Kidney capillary endothelial cell (primary cell): ENCODE data around the gene TNIK.

Source experiments
- DNase-seq: peaks from one replicate; pipeline ENCODE4 v3.0.0-alpha.2; 2018; ENCODE audit warnings: low spot score

TNIK gene

DNA sequence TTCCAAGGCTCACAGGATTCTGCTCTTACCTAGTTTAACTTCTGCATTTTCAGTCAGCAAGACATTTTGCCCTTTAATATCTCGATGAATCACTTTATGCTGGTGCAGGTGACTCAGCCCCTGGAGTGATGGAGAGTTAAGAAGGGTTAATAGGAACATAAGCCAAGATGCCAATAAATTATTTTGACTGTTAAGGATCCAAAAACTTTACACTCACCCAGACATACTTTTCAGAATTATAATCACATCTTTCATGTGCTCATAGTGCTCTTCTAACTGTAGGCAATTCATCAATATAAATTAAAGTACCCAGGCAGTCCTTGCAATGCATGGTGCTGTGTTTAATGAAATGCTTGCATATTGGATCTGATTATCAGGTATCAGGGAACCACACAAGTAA, 269.5 kb downstream of the TNIK start:
- DNase-seq = no peak

DNA sequence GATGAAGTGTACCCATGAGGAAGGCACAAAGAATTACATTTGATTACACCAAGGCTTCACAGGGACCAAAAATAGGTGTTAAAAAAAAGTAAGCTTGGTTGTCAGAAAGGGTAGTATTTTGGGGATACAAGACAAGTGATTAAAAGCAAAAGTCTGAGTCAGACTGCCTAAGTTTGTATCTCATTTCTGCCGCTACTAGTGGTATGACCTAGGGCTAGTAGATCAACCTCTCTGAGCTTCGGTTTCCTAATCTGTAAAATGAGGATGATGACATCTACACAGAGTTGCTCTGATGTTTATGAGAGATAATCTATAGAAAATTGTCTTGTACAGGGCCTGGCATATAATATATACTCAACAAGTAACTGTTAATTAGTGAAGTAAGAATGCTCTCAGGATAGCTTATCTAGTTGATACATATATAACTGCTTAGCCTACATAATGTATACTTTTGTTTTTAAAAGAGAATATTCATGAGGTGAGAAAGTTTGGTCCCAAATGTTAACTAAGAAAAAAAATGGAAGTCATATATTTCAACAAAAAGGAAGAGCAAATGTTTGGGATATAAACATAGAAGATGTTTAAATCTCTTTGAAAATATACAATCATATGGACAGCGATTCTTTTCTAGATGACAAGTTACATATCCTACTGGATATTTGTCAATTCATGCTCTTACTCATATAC, 270.7 kb downstream of the TNIK start:
- DNase-seq = no peak

DNA sequence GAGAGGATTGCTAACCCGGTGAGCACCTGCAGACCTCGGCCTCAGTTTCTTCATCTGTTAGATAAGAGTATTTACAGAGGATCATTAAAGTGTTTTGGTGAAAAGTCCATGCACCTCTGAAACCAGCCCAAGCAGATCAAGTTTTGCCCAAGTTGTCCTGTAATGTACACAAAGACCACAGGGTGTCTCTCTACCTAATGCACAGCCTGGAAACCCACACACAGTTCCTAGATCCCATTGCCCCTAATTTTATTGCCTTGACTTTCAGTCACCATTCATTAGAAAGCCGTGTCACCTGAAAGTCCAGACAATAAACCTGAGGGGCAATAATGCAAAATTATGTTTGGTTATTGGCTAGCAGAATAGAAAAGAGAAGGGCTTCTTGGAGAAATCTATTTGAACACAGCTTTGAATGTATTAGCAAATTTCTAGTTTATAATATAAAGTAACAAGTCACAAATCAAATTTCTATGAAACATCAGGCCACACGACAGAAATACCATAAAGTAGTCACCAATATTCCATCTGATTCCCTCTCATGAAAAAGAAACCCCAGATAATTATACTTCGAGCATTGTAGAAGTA, 272.4 kb downstream of the TNIK start:
- peak; percentile 60 for DNase-seq

DNA sequence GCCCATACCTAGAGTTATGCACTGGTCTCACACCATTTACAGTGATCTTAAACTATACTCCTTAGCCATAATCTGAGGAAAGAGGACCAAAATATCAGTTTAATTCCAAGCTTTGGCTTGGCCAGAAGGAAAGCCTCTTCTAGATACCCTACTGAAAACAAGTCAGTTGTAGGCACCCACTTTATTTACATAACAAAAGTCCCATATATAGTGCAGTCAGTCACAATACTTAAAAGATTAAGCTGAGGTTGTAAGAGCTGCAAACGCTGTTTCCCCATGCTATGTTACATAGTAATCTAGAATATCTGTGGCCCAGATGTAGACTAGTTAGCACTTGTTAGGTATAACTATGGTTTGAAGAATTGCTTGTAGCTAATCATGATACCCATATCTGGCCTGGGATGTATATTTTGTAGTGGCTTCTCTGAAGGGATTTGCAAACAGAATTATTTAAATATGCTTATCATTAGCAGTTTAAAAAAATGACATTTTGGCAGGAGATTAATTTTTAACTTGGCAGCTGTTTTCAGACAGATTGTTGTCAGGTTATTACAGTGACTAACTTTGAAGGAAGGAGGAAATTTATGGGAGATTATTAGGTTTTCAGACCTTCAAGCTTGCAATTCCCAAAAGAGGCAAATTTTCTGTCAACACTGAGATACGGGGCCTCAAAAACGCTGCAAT, 273.2 kb downstream of the TNIK start:
- DNase-seq = no peak

DNA sequence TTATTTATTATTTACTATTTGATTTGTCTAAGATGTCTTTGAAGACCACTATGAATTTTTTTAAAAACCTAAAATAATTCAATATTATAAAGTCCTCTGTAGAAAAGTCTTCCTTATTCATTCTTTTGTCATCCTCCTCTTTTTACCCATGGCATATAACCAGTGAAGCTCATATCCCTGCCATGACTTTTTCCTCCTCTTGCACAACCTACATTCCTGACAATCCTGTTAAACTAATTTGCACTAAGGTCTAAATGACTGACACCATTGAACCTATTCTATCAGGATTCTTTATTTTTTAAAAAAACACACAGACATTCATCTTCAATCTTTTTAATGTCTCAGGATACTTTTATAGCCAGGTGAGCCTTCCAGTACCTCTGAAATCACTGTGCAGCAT, 273.8 kb downstream of the TNIK start:
- no peak for DNase-seq

DNA sequence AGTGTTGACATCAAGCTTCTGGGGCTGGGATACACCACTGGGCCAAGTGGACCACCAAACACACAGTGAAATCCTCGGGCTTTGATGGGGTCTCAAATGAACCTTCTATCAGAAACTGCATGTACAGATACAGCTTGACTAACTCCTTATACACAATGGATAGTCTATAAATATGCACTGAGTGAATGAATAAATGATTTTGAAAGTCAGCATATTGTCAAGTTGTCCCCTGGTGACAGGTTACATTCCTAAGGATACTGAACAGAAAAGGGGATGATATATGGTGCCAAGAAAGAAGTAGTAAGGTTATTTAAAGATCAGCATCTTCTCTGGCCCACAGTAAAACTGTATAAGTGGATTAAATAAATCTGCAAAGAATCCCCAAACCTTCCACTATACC, 274.2 kb downstream of the TNIK start:
- DNase-seq = no peak

DNA sequence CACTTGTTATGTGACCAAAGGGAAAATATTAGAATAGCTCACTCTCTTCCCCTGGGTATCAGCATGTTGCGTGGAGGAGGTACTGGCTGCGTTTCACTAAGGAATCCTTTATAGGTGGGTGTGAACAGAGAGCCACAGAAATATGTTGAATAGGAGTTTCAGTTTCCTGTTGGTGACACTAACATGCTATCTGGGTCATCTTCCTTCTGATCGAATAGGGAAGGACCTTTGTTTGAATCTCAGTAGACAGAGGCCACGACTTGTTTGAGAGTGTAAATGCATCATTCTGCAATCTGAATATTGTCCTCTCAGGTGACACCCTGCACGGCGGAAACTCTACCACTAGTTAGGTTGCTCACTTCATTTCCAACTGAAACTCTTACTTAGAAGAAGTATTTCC, 275.8 kb downstream of the TNIK start:
- no peak for DNase-seq

DNA sequence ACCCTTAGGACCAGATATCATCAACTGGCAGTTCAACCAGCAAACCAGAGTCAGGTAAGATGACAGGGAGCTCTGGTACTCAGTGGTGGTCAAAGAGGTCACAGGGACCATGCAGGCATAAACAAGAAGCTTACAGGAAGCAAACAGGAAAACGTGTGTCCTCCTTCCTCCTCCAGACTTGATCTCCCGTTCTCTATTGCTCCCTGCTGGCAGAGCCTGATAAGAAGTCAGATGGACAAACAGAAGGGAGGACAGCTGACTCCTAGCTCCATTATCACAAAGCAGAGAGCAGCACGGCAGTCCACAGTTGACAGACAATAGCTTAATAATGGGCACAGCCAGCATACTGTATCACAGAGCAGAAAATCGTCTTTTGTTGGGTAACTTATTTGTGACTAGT, 277.2 kb downstream of the TNIK start:
- DNase-seq = no peak

DNA sequence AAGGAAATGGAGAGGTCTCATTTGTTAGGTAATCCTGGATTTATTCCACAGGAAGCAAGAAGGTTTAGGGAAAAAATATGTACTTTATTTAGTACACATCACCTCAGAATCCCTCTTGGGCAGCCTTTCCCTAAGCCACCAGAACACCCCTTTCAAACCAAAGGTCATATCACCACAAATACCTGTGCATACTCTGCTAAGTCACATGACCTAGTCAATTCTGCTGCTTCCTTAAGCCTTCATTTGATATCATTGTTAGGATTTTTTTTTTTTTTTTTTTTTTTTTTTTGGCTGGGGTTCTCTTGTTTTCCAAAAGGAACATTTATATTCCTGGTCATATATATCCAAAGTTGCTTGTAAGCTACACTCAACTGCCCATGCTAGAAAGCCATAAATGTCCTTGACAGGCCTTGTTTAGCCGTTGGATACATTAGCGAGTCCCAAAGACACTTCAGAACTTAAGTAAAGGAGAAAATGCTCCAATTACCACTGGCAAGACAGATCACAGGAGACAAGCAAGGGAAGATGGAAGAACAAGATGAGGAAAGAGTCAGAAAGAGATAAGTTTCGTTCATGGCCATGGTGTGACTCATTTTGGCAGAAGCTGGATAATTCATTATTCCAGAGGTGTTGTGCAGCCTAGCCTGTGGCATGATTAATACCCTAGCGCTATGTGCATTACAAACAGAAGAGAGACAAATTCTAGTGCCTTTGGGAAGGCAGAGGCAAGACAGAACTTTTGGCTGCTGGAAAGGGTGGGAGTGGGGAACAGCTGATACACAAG, 278.1 kb downstream of the TNIK start:
- DNase-seq = no peak

DNA sequence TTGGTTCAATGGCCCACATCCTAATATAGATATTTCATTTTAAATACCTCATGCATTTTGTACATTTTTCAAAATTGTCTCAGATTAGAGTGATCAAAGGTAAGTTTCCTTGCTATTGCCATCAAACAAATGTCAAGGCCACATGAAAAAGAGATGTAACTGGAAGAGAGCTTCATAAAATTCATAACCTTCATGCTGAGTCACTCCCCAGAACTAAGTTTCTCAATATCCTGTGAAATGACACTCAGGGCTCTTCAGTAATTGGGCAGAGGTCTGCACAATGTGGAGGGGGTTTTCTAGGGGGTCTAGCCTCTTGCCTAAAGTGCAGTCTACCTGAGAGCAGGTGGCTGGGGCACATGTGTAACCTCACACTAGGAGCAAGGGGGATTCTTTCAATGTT, 281.5 kb downstream of the TNIK start:
- DNase-seq = no peak

DNA sequence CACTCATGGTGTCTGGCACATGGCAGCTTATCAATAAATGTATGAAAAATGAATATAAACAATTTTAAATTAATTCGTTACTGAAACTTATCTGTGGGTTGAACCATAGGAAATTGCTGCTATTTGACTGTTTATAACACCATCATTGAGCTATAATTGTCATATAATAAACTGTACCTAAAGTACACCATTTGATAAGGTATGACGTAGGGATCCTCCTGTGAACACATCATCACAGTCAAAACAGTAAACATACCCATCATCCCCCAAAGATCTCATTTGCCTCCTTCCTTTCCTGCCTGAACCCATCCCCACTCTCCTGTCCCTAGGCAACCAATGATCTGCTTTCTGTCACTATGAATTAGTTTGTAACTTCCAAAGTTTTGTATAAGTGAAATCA, 282.7 kb downstream of the TNIK start:
- DNase-seq = no peak

DNA sequence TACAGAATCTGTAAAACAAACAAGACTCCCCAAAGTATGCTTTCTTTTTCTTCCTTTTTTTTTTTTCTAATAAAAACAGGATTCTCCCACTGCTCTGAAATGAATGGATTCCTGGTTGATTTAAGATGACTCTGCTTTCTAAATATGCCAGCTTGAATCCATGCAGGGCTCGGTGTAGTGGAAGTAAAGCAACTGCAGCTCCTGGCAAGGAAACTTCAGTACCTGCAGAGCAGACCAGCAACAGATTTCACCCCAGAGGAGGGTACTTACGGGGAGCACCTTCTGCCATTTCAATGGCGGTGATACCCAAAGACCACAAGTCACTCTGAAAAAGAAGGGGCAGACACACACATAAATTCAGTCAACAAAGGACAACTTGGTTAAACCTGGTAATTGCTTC, 283.1 kb downstream of the TNIK start:
- no peak for DNase-seq

DNA sequence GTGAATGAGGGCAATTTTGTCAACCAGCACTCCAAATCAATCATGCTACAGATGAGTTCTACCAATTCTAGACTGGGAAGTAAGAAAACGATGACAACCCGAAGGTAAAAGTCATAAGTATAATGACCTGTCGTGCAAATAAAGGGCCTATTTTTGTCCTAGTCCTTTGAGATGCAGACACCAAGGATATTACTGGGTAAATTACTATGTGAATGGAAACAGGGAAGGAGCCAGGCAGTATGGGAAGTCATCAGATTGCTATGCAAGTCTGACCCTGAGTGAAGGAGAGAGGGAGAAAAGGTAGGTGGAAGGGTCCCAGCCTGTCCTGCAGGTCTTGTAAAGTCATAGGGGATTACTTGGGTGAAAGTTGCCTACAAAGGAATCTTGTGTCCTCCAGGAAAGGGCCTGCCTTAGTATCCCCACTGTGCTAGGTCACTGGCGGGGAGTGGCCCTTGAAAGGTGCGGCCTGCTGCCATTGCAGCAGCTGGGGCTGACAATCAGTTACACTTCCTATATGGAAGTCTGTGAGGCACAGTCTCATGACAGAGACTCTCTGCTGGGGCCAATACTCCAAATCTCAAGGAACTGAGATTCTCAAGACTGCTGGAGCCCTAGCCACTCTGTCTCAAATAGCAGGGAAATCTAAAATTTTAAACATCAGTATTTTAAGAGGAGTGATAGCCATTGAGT, 283.8 kb downstream of the TNIK start:
- no peak for DNase-seq

DNA sequence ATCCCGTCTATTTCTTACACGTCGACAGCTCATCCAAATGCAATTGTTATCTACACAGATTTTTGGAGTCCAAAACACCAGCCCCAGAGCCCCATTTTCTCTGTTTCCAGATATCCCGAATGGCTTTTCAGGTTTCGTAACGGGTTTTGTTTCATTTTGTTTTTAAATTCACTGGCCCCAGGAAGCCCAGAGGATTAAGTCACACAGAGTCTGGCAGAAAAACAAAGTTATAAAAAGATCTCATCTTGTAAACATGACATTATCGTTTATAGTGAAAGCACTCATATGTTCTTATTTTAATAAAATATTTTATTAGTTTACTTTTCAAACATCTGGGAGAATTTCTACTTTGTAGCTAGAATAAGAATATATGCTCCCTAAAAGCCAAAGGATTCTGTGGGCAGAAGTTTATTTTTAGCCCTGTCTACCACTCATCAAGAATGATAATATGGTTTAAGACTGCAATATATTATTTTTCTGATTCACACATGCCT, 284.4 kb downstream of the TNIK start:
- DNase-seq = no peak

DNA sequence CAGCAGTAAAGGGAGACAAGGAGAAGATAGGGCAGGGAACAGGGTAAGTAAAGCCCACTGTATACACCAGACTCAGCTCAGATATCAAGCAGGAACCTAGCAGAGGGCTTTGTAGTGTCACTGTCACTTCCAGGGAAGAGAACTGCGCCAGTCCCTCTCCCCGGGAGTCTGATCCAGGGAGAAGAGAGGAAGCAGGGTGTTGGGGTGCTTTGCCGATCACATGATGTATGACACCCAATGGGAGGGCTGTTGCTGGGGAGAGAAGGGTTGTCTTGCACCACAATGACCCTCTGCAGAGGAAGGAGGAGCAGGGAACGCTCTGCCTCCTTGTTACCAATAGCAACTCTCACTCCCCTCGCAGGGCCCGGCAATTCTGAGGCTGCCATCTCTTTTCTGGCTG, 286.5 kb downstream of the TNIK start:
- no peak for DNase-seq

DNA sequence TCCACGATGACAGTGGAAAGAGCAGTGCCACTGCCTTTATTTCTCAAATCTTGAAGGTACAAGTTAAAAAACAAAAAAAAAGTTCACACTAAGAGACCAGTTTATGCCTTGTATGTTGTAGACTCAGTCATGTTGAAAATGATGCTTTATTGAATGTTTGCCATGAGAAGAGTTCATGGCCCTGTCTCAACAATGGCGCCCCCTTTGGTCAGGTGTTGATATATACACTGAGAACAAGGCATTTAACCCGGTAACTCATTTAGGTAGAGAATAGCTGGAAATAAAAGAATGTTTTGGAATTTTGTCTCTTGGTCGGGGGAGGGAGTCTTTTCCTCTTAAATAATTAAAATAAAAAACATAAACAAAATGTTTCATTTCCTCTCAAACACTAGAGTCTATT, 288.1 kb downstream of the TNIK start:
- no peak for DNase-seq

DNA sequence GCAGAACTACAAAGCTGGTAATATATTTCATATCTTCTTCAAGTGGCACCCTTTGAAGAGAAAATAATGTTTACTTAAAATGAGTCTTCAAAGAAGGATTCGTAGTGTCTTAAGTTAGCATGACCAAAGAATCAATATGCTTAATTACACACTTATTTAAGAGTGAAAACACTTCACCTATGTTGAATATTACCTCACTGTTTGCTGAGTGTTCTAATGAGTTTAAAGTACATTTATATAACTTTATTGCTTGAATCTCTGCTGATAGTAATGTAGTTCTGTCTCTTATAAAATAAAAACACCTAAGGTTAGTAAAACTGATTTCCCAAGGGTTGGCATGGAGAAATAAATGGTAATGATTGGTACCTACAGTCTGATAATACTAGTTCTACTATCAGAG, 290.3 kb downstream of the TNIK start:
- no peak for DNase-seq

DNA sequence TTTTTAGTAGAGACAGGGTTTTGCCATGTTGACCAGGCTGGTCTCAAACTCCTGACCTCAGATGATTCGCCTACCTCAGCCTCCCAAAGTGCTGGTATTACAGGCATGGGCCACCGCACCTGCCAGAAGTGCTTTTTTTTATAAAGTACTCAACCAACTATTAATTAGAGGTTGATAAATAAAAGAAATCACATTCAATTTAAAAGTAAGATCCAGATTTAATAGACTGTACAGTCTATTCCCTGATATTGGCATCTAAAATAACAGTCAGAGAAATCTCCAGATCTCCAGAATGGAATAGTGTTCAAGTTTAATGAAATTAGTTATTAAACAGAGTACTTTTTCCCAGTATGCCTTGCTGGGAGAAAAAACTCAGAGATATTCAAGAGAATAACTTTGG, 290.8 kb downstream of the TNIK start:
- DNase-seq = no peak

DNA sequence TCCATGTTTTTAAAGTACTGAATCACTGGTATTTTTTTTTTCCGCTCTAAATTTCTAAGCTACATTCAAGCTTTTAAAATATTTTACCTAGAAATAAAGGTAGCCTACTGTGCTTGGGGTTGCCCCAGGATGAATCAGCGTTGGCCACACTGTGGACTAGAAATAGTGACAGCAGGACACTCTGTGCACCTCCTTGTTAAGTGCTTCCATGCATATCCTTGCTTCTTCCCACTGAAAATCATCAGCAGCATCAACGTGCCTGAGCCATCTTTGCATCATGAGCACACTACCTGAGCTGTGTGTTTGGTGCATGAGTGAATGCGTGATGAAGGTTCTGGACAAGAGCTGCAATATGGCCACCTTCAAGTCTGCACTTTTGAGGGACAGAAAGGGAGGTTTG, 291.7 kb downstream of the TNIK start:
- DNase-seq = no peak

DNA sequence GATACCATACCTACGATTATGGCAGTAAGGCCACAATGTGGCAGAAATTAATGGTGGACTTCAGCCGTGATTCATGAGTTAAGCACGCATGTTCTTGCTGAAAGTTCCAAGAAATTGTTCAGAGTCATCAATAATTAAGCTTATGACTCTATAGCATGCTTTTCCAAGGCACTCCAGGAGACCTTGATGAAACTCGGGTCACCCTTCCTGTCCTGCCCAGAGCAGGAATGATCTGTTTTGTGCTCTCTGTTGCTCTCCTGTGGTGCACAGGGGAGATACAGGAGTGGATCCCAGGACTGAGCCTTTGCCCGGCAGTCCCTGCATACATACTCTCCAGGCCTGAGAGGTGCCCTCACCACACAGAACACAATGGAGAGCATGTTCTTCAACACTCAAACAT, 292.1 kb downstream of the TNIK start:
- DNase-seq = peak; percentile 42

DNA sequence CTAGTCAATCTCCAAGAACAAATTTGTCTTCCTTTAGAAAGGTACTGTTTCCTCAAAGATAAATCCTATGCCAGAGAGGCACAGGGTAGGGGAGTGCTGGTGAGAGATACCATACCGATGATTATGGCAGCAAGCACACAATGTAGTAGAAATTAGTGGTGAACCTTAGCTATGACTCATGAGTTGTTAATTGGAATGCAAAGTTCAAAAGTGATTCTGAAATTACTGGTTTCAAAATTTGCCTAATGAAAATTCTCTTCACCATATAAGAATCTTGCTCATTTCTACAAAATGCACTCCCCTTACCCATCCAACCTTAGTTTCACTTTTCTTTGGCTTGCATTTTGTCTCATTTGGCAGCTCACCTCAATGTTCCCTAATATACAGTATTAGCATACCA, 294.2 kb downstream of the TNIK start:
- DNase-seq = no peak

DNA sequence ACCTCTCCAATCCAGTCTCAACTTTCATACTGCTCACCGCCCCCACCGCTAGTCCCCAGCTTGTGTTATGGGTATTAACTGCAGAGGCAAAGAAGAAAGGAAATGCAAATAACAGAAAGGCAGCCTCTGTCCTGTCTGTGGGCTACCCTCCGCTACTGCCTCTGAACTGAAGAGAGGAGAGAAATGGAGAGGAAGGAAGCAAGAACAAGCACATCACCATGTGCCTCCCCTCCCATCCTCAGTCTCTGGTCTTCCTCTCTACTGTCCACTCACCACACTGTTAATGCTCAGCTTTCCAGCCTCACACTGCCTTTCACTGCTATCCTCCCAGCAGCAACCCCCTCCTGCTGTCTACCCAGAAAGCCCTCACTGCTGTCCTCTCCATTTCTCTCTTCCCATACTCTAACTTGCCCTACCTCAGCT, 294.7 kb downstream of the TNIK start:
- DNase-seq = no peak
